ENCODE measurements around the gene CD163L1.
"Not testable (repeated sequence)": the region's sequence is repeated elsewhere in the genome, so short reads cannot be mapped to it uniquely, and the experiment has no call there.

The CD163L1 gene

GRCh38 chr12:7354529-7354928 lies 89.4 kb downstream of the CD163L1 start:
- DNase-seq (ENCODE audit: low read depth): no peak
- TF ChIP-seq CTCF (conservative IDR thresholded peaks at IDR 0.05; ENCODE audit: low read depth, low read length): no peak
- no peak overlapping the region for H3K4me3 ChIP-seq (ENCODE audit: low read length)

- H3K4me3 ChIP-seq (ENCODE audit: low read length): no peak overlapping the region
- no peak for TF ChIP-seq CTCF (conservative IDR thresholded peaks at IDR 0.05; ENCODE audit: low read depth, low read length)
- no peak for DNase-seq (ENCODE audit: low read depth)
Observed at GRCh38 chr12:7352661-7353060, 91.3 kb downstream of the CD163L1 start.

GRCh38 chr12:7351177-7351576 lies 92.8 kb downstream of the CD163L1 start:
- DNase-seq (ENCODE audit: low read depth): no peak
- no peak overlapping the region for H3K4me3 ChIP-seq (ENCODE audit: low read length)
- TF ChIP-seq CTCF (conservative IDR thresholded peaks at IDR 0.05; ENCODE audit: low read depth, low read length): no peak

- no peak overlapping the region for H3K4me3 ChIP-seq (ENCODE audit: low read length)
- no peak for TF ChIP-seq CTCF (conservative IDR thresholded peaks at IDR 0.05; ENCODE audit: low read depth, low read length)
- no peak for DNase-seq (ENCODE audit: low read depth)
Observed at GRCh38 chr12:7349418-7349817, 94.5 kb downstream of the CD163L1 start.

- no peak for TF ChIP-seq CTCF (conservative IDR thresholded peaks at IDR 0.05; ENCODE audit: low read depth, low read length)
- H3K4me3 ChIP-seq (ENCODE audit: low read length): no peak overlapping the region
- DNase-seq (ENCODE audit: low read depth): no peak
Observed at GRCh38 chr12:7346551-7347225, 97.3 kb downstream of the CD163L1 start.

- DNase-seq (ENCODE audit: low read depth): no peak
- TF ChIP-seq CTCF (conservative IDR thresholded peaks at IDR 0.05; ENCODE audit: low read depth, low read length): no peak
- H3K4me3 ChIP-seq (ENCODE audit: low read length): no peak overlapping the region
Observed at GRCh38 chr12:7344833-7345606, 98.9 kb downstream of the CD163L1 start.

- no peak for DNase-seq (ENCODE audit: low read depth)
- no peak for TF ChIP-seq CTCF (conservative IDR thresholded peaks at IDR 0.05; ENCODE audit: low read depth, low read length)
- no peak overlapping the region for H3K4me3 ChIP-seq (ENCODE audit: low read length)
Observed at GRCh38 chr12:7339675-7340074, 104.3 kb downstream of the CD163L1 start.

GRCh38 chr12:7337790-7338189 lies 106.2 kb downstream of the CD163L1 start:
- not testable (repeated sequence) for DNase-seq (ENCODE audit: low read depth); H3K4me3 ChIP-seq (ENCODE audit: low read length)

Measured in retinal pigment epithelial cell (primary cell).